ENCODE results near the gene ATP6V1G2.

GRCh38 chr6:31576897-31577578 lies 30.6 kb upstream of the ATP6V1G2 start:
- TF ChIP-seq POLR2A (IDR thresholded peaks at IDR 0.05; ENCODE audit: low read depth, low read length) (peak; percentile 68), TAF1 (IDR thresholded peaks at IDR 0.05; ENCODE audit: borderline replicate concordance, low read depth, low read length) (no peak), POLR2AphosphoS5 (IDR thresholded peaks at IDR 0.05; ENCODE audit: low read depth, low read length) (peak; percentile 80)

All from GM12892 (cell line).